HEK293 (cell line): ENCODE data around the gene ARHGEF12.

Source experiments
- CTCF ChIA-PET: fragments of 350-600 bp; formaldehyde crosslinking; extraction: SDS; loops from one replicate; lab custom pipeline; 2021; ENCODE audit warnings: antibody characterized with exemption; lab: Yijun Ruan, JAX
- POLR2A ChIA-PET: fragments of 300-600 bp; formaldehyde crosslinking; extraction: SDS; loops from one replicate; lab custom pipeline; 2020; ENCODE audit warnings: antibody characterized with exemption, inconsistent platforms; lab: Yijun Ruan, JAX
- H3K27ac ChIP-seq: fragments of 200-500 bp; sonication (Bioruptor generic); 2 replicates; pipeline ENCODE4 v1.5.1; 2014; ENCODE audit warnings: low read depth, low read length, control low read depth, inconsistent platforms; ENCODE audit errors: extremely low read depth
- H3K36me3 ChIP-seq, 2 experiments: fragments of 200-500 bp in 1 of 2; sonication (Bioruptor generic) in 1 of 2; 1 replicate in 1 of 2; 2 replicates in 1 of 2; pipeline ENCODE4 v1.5.1; 2014 to 2017; ENCODE audit warnings: inconsistent platforms in 2 of 2, low read length in 2 of 2; ENCODE audit not compliant: control insufficient read depth in 2 of 2, insufficient read depth in 1 of 2
- H3K4me1 ChIP-seq: fragments of 200-500 bp; sonication (Bioruptor generic); 2 replicates; pipeline ENCODE4 v1.5.1; 2014; ENCODE audit warnings: mild to moderate bottlenecking, low read length, inconsistent platforms; ENCODE audit not compliant: control insufficient read depth, insufficient read depth
- H3K4me3 ChIP-seq: 2 replicates; pipeline ENCODE4 v1.5.1; 2011; ENCODE audit warnings: low read depth, mild to moderate bottlenecking, control low read depth, low read length, moderate library complexity
- H3K9me3 ChIP-seq: fragments of 200-500 bp; sonication (Bioruptor generic); 2 replicates; pipeline ENCODE4 v1.5.1; 2014; ENCODE audit warnings: low read depth, low read length, inconsistent platforms; ENCODE audit not compliant: control insufficient read depth, insufficient read depth
- HOXA7 ChIP-seq: sonication (generic); formaldehyde crosslinking; IDR thresholded peaks from 2 replicates; pipeline ENCODE4 v1.8.1; 2022; ENCODE audit warnings: missing genetic modification reagents, borderline replicate concordance
- MZF1 ChIP-seq: fragments of 450-650 bp; formaldehyde crosslinking; IDR thresholded peaks from 2 replicates; pipeline ENCODE4 v1.5.1; 2017; ENCODE audit warnings: missing biosample characterization, missing genetic modification characterization, borderline replicate concordance
- PRDM1 ChIP-seq: fragments of 450-650 bp; formaldehyde crosslinking; IDR thresholded peaks from 2 replicates; pipeline ENCODE4; 2016; ENCODE audit warnings: missing biosample characterization, missing genetic modification characterization
- ZFHX2 ChIP-seq: fragments of 450-650 bp; formaldehyde crosslinking; conservative IDR thresholded peaks from 2 replicates; pipeline ENCODE4 v1.5.1; 2016; ENCODE audit warnings: missing biosample characterization, missing genetic modification characterization
- ZFP3 ChIP-seq: fragments of 450-650 bp; formaldehyde crosslinking; IDR thresholded peaks from 2 replicates; pipeline ENCODE4 v1.5.1; 2016; ENCODE audit warnings: low read depth, missing biosample characterization, missing genetic modification characterization
- ZNF19 ChIP-seq: fragments of 450-650 bp; formaldehyde crosslinking; IDR thresholded peaks from 2 replicates; pipeline ENCODE4; 2016; ENCODE audit warnings: missing biosample characterization, missing genetic modification characterization, low read depth
- ZNF239 ChIP-seq: fragments of 450-650 bp; formaldehyde crosslinking; IDR thresholded peaks from 2 replicates; pipeline ENCODE4 v1.5.1; 2016; ENCODE audit warnings: missing biosample characterization, missing genetic modification characterization
- ZNF24 ChIP-seq: fragments of 450-650 bp; formaldehyde crosslinking; IDR thresholded peaks from 2 replicates; pipeline ENCODE4 v1.5.1; 2016; ENCODE audit warnings: missing biosample characterization, missing genetic modification characterization
- ZNF266 ChIP-seq: fragments of 450-650 bp; formaldehyde crosslinking; IDR thresholded peaks from 2 replicates; pipeline ENCODE4 v1.5.1; 2016; ENCODE audit warnings: missing biosample characterization, missing genetic modification characterization, low read depth
- ZNF280C ChIP-seq: fragments of 450-650 bp; formaldehyde crosslinking; IDR thresholded peaks from 2 replicates; pipeline ENCODE4 v1.5.1; 2016; ENCODE audit warnings: missing biosample characterization, missing genetic modification characterization
- ZNF350 ChIP-seq: fragments of 450-650 bp; formaldehyde crosslinking; IDR thresholded peaks from 2 replicates; pipeline ENCODE4 v1.5.0; 2017; ENCODE audit warnings: missing biosample characterization, mild to moderate bottlenecking, missing genetic modification characterization
- ZNF366 ChIP-seq: fragments of 450-650 bp; formaldehyde crosslinking; conservative IDR thresholded peaks from 2 replicates; pipeline ENCODE4 v1.5.1; 2016; ENCODE audit warnings: missing biosample characterization, missing genetic modification characterization
- ZNF548 ChIP-seq: fragments of 450-650 bp; formaldehyde crosslinking; IDR thresholded peaks from 2 replicates; pipeline ENCODE4 v1.5.1; 2016; ENCODE audit warnings: missing biosample characterization, missing genetic modification characterization
- ZNF555 ChIP-seq: fragments of 450-650 bp; formaldehyde crosslinking; conservative IDR thresholded peaks from 2 replicates; pipeline ENCODE4 v1.5.1; 2017; ENCODE audit warnings: missing biosample characterization, mild to moderate bottlenecking, missing genetic modification characterization, inconsistent platforms
- ZNF558 ChIP-seq: fragments of 450-650 bp; formaldehyde crosslinking; IDR thresholded peaks from 2 replicates; pipeline ENCODE4 v1.5.1; 2016; ENCODE audit warnings: missing biosample characterization, missing genetic modification characterization
- ZNF571 ChIP-seq: fragments of 450-650 bp; formaldehyde crosslinking; IDR thresholded peaks from 2 replicates; pipeline ENCODE4 v1.5.0; 2017; ENCODE audit warnings: missing biosample characterization, missing genetic modification characterization
- ZNF585B ChIP-seq: fragments of 450-650 bp; formaldehyde crosslinking; IDR thresholded peaks from 2 replicates; pipeline ENCODE4 v1.5.1; 2016; ENCODE audit warnings: missing biosample characterization, missing genetic modification characterization
- ZNF600 ChIP-seq: fragments of 450-650 bp; formaldehyde crosslinking; IDR thresholded peaks from 2 replicates; pipeline ENCODE4 v1.5.1; 2016; ENCODE audit warnings: missing biosample characterization, missing genetic modification characterization
- ZNF624 ChIP-seq: fragments of 450-650 bp; formaldehyde crosslinking; IDR thresholded peaks from 2 replicates; pipeline ENCODE4 v1.5.1; 2017; ENCODE audit warnings: missing biosample characterization, missing genetic modification characterization
- ZNF626 ChIP-seq: fragments of 450-650 bp; sonication (Bioruptor Pico); formaldehyde crosslinking; IDR thresholded peaks from 2 replicates; pipeline ENCODE4 v1.5.1; 2018; ENCODE audit warnings: missing biosample characterization, missing genetic modification characterization, inconsistent platforms
- ZNF654 ChIP-seq: fragments of 450-650 bp; formaldehyde crosslinking; IDR thresholded peaks from 2 replicates; pipeline ENCODE4 v1.5.1; 2016; ENCODE audit warnings: low read depth, missing biosample characterization, missing genetic modification characterization
- ZNF707 ChIP-seq: fragments of 450-650 bp; formaldehyde crosslinking; IDR thresholded peaks from 2 replicates; pipeline ENCODE4 v1.5.1; 2016; ENCODE audit warnings: missing biosample characterization, missing genetic modification characterization
- ZNF776 ChIP-seq: fragments of 450-650 bp; formaldehyde crosslinking; IDR thresholded peaks from 2 replicates; pipeline ENCODE4 v1.5.0; 2017; ENCODE audit warnings: missing biosample characterization, missing genetic modification characterization, borderline replicate concordance
- ZNF791 ChIP-seq: fragments of 450-650 bp; formaldehyde crosslinking; IDR thresholded peaks from 2 replicates; pipeline ENCODE4 v1.5.1; 2016; ENCODE audit warnings: missing biosample characterization, missing genetic modification characterization
- ZSCAN16 ChIP-seq: fragments of 450-650 bp; formaldehyde crosslinking; IDR thresholded peaks from 2 replicates; pipeline ENCODE4 v1.5.1; 2016; ENCODE audit warnings: missing biosample characterization, missing genetic modification characterization
- ZSCAN4 ChIP-seq: fragments of 450-650 bp; formaldehyde crosslinking; IDR thresholded peaks from 2 replicates; pipeline ENCODE4 v1.5.1; 2017; ENCODE audit warnings: missing biosample characterization, missing genetic modification characterization
- TF ChIP-seq, protein P1 (sequence below): fragments of 450-650 bp; formaldehyde crosslinking; IDR thresholded peaks from 2 replicates; pipeline ENCODE4 v1.5.1; 2016; ENCODE audit warnings: missing biosample characterization, missing genetic modification characterization

Gene ARHGEF12

GRCh38 chr11:120520091-120520822, 184.0 kb downstream of the ARHGEF12 start:
- Histone ChIP-seq H3K4me1 (no peaks in the 10 kb centered on the region), H3K4me3 (no peak overlapping the region), H3K9me3 (no peaks in the 10 kb centered on the region), H3K27ac (no peak overlapping the region), H3K36me3 (no peaks in the 10 kb centered on the region)
- TF ChIP-seq ZNF654 (no peak), ZNF19 (tag by site-specific recombination) (no peak), ZNF624 (tag by site-specific recombination) (no peak), ZSCAN4 (no peak), MZF1 (tag by site-specific recombination) (no peak), ZNF239 (tag by site-specific recombination) (no peak), ZNF366 (tag by site-specific recombination) (no peak), ZNF280C (tag by site-specific recombination) (no peak), ZNF548 (tag by site-specific recombination) (no peak), PRDM1 (tag by site-specific recombination) (no peak), ZNF791 (tag by site-specific recombination) (no peak), ZSCAN16 (tag by site-specific recombination) (no peak)
- ChIA-PET CTCF (interaction anchor here (0.6 kb wide), 1 partner anchor 46 kb away, joined by 3 read pairs; no protein-coding TSS in a partner anchor), POLR2A (no interaction called here)

- H3K36me3 ChIP-seq = no peaks in the 10 kb centered on the region
- no peaks in the 10 kb centered on the region for H3K9me3 ChIP-seq
- CTCF ChIA-PET = interaction anchor here (0.6 to 1.1 kb wide), 3 partner anchors 11 to 164 kb away, joined by 3 read pairs; no protein-coding TSS in a partner anchor
- TF ChIP-seq ZNF571 (tag by site-specific recombination) (no peak), ZFP3 (no peak), HOXA7 (no peak), ZNF776 (tag by site-specific recombination) (no peak), ZNF585B (tag by site-specific recombination) (no peak), ZFHX2 (no peak), ZNF707 (no peak), ZNF266 (tag by site-specific recombination) (no peak)
- TF ChIP-seq, all 188 proteins: peak for 0
- no peak overlapping the region for H3K4me3 ChIP-seq
- H3K27ac ChIP-seq = no peak overlapping the region
- no peaks in the 10 kb centered on the region for H3K4me1 ChIP-seq
- POLR2A ChIA-PET = no interaction called here
These were observed 185.0 kb downstream of the ARHGEF12 start for GRCh38 chr11:120521176-120521575.

DNA sequence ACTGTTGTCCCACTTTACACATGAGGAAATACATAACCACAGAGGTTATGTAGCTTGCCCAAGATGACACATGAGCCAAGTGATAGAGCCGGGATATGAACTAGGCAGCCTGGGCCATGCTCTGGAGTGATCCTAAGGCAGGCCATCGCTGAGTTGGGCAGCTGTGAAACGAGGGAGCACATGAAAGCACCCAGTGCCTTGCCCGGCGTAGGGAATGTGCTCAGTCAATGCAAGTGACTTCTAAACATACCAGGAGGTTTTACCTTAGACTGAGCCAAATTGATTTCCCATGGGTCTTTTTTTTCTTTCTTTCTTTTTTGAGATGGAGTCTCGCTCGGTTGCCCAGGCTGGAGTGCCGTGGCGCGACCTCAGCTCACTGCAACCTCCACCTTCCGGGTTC, 185.8 kb downstream of the ARHGEF12 start:
- H3K4me1 ChIP-seq = no peaks in the 10 kb centered on the region
- H3K27ac ChIP-seq = no peak overlapping the region
- H3K9me3 ChIP-seq = no peaks in the 10 kb centered on the region
- no peaks in the 10 kb centered on the region for H3K36me3 ChIP-seq
- POLR2A ChIA-PET = no interaction called here
- CTCF ChIA-PET = interaction anchor here (0.6 to 1.1 kb wide), 3 partner anchors 11 to 163 kb away, joined by 3 read pairs; no protein-coding TSS in a partner anchor
- H3K4me3 ChIP-seq = no peak overlapping the region
- TF ChIP-seq ZNF24 (tag by site-specific recombination) (no peak), ZNF626 (tag by site-specific recombination) (no peak), ZNF600 (no peak), ZNF555 (tag by site-specific recombination) (no peak), ZNF558 (tag by site-specific recombination) (no peak), ZNF350 (tag by site-specific recombination) (no peak)
- TF ChIP-seq, protein P1, sequence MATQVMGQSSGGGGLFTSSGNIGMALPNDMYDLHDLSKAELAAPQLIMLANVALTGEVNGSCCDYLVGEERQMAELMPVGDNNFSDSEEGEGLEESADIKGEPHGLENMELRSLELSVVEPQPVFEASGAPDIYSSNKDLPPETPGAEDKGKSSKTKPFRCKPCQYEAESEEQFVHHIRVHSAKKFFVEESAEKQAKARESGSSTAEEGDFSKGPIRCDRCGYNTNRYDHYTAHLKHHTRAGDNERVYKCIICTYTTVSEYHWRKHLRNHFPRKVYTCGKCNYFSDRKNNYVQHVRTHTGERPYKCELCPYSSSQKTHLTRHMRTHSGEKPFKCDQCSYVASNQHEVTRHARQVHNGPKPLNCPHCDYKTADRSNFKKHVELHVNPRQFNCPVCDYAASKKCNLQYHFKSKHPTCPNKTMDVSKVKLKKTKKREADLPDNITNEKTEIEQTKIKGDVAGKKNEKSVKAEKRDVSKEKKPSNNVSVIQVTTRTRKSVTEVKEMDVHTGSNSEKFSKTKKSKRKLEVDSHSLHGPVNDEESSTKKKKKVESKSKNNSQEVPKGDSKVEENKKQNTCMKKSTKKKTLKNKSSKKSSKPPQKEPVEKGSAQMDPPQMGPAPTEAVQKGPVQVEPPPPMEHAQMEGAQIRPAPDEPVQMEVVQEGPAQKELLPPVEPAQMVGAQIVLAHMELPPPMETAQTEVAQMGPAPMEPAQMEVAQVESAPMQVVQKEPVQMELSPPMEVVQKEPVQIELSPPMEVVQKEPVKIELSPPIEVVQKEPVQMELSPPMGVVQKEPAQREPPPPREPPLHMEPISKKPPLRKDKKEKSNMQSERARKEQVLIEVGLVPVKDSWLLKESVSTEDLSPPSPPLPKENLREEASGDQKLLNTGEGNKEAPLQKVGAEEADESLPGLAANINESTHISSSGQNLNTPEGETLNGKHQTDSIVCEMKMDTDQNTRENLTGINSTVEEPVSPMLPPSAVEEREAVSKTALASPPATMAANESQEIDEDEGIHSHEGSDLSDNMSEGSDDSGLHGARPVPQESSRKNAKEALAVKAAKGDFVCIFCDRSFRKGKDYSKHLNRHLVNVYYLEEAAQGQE (tag by site-specific recombination) = no peak
- TF ChIP-seq, all 188 proteins: peak for 0
